Esophagus squamous epithelium (tissue), 5 donors: ENCODE results near the gene MSL1. TPM values are rescaled to one million over a fixed set of nuclear protein-coding genes. Genes with fewer than 3 reads are reported as not detected.

Source experiments
- DNase-seq: peaks from one replicate; lab custom pipeline; 2025; lab: John Stamatoyannopoulos, UW
- H3K27ac ChIP-seq, 4 donors: fragments of 200-600 bp; sonication (generic); one replicate each; pipeline ENCODE4 v1.5.1; 2016 to 2019; ENCODE audit warnings: mild to moderate bottlenecking in 1 of 4
- H3K27me3 ChIP-seq, 4 donors: fragments of 200-600 bp; sonication (generic); 1 replicate in 3 of 4; 2 replicates in 1 of 4; pipeline versions ENCODE4 v1.5.1 to v1.6.0; 2017 to 2021; ENCODE audit warnings: antibody characterized with exemption in 1 of 4
- H3K36me3 ChIP-seq, 3 donors: fragments of 200-600 bp; sonication (generic); one replicate each; pipeline ENCODE4 v1.5.1; 2016 to 2019
- H3K4me1 ChIP-seq, 3 donors: fragments of 200-600 bp; sonication (generic); one replicate each; pipeline ENCODE4 v1.5.1; 2017 to 2019
- H3K4me3 ChIP-seq, 4 donors: fragments of 200-600 bp; sonication (generic); 1 replicate in 3 of 4; 2 replicates in 1 of 4; pipeline ENCODE4 v1.5.1; 2016 to 2019; ENCODE audit warnings: mild to moderate bottlenecking in 2 of 4, moderate library complexity in 1 of 4
- H3K9me3 ChIP-seq, 3 donors: fragments of 200-600 bp; sonication (generic); one replicate each; pipeline ENCODE4 v1.5.1; 2016 to 2019
- CTCF ChIP-seq, 6 experiments: fragments of 450-650 bp in 4 of 6; fragments of 200-600 bp in 2 of 6; sonication (generic) in 2 of 6; IDR thresholded peaks; one replicate each; pipeline ENCODE4 v1.5.1; 2016 to 2019; ENCODE audit warnings: antibody characterized with exemption in 6 of 6, mild to moderate bottlenecking in 4 of 6, moderate library complexity in 4 of 6
- POLR2A ChIP-seq, 4 donors: fragments of 450-650 bp; IDR thresholded peaks; one replicate each; pipeline ENCODE4 v1.6.1; 2017; ENCODE audit warnings: antibody characterized with exemption in 4 of 4, mild to moderate bottlenecking in 4 of 4, moderate library complexity in 3 of 4
- WGBS, 2 donors: methylation state at CpG; one replicate each; pipeline ENCODE4 v1.1.5; 2018; 5-methylcytosine and 5-hydroxymethylcytosine counted together
- intact Hi-C: fragments of 100-400 bp; cut with DNase I; formaldehyde crosslinking; loops from one replicate; pipeline ENCODE4 v1.15.0; 2022
- total RNA-seq, 4 donors: library from RNA; depleted of rRNA; stranded (reverse); fragments of >200 nt; gene quantifications; one replicate each; pipeline ENCODE4 v1.1.0, GENCODE V29; 2016
- donor health status: DM: yes; HTN: yes; CAD: no.

The MSL1 gene
- total RNA-seq, 4 donors from 2014 or later, result 41.5 to 59.9 (median 51.5) TPM

GRCh38 chr17:40123811-40124114 lies 2.0 kb downstream of the MSL1 start:
- no peak for TF ChIP-seq CTCF (IDR thresholded peaks at IDR 0.05)
- TF ChIP-seq POLR2A (IDR thresholded peaks at IDR 0.05), result no peak
- DNase-seq, result no peak
- H3K9me3 ChIP-seq, result no peaks in the 10 kb centered on the region
- peaks cover 3 to 35% (median 4%) of the 10 kb centered on the region in 3 donors for H3K36me3 ChIP-seq
- peak overlapping the region; percentile 76 to 96 (median 86) for H3K4me3 ChIP-seq
- no peaks in the 10 kb centered on the region for H3K27me3 ChIP-seq
- peak overlapping the region; percentile 94 to 100 (median 98) for H3K27ac ChIP-seq
- 0% methylated on average over 2 of the region's 2 CpGs for WGBS, 2 donors
- intact Hi-C loops, result no loop called here
- H3K4me1 ChIP-seq, result peaks cover 7 to 49% (median 19%) of the 10 kb centered on the region in 3 donors

GRCh38 chr17:40124279-40125141 lies 2.7 kb downstream of the MSL1 start:
- peaks cover 7 to 48% (median 19%) of the 10 kb centered on the region in 3 donors for H3K4me1 ChIP-seq
- H3K4me3 ChIP-seq, result peak overlapping the region; percentile 76 to 96 (median 86)
- no peaks in the 10 kb centered on the region for H3K27me3 ChIP-seq
- H3K27ac ChIP-seq, result peak overlapping the region; percentile 94 to 100 (median 98)
- H3K36me3 ChIP-seq, result peaks cover 3 to 42% (median 11%) of the 10 kb centered on the region in 3 donors
- H3K9me3 ChIP-seq, result no peaks in the 10 kb centered on the region
- 4 to 6% methylated on average over 9 of the region's 9 CpGs for WGBS, 2 donors
- DNase-seq, result no peak
- TF ChIP-seq POLR2A (IDR thresholded peaks at IDR 0.05) (no peak), CTCF (IDR thresholded peaks at IDR 0.05) (no peak)
- intact Hi-C loops, result no loop called here

GRCh38 chr17:40129498-40129897 lies 7.7 kb downstream of the MSL1 start:
- Histone ChIP-seq H3K4me3 (no peak overlapping the region), H3K36me3 (peaks cover 16 to 92% (median 30%) of the 10 kb centered on the region in 3 donors), H3K9me3 (no peaks in the 10 kb centered on the region), H3K27me3 (no peaks in the 10 kb centered on the region), H3K27ac (no peak overlapping the region), H3K4me1 (peaks cover 0 to 19% (median 6%) of the 10 kb centered on the region in 3 donors)
- WGBS, 2 donors, result 92 to 100% methylated on average over 1 to 3 of the region's 5 CpGs
- intact Hi-C loops, result no loop called here
- no peak for DNase-seq
- TF ChIP-seq POLR2A (IDR thresholded peaks at IDR 0.05), result no peak
- no peak for TF ChIP-seq CTCF (IDR thresholded peaks at IDR 0.05)

DNA sequence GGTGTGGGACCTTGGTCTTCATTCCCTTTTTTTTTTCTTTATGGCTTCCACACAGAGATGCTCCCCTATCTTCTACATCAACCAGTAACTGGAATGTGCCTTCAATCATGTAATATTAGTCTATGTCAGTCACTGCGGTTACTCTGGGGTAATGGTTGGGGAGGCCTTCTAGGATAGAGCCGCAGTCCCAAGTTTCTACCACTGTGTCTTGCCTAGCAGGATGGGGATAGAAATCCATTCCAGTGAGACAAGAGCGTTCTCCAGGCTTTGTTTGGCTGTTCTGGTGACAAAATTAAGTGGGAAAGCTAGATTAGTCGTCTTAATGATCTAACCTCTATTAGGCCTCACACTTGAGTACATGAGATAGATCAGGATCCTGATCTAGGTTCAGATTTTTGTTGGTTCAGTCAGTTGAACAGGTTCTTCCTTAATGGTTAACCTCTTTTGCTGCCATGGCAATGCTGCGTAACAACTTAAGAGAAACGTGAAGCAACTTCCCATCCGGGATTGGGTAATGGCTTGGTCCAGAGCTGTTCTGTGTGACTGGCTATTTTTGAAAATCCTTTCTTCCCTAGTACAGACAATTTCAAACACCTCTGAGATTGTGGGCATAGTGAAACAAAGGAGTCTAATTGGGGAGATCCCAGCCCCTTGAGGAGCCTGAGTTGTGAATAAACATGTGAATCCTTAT lies 8.7 kb downstream of the MSL1 start:
- H3K36me3 ChIP-seq, result peaks cover 19 to 100% (median 30%) of the 10 kb centered on the region in 3 donors
- intact Hi-C loops, result no loop called here
- TF ChIP-seq POLR2A (IDR thresholded peaks at IDR 0.05), result no peak
- no peak for TF ChIP-seq CTCF (IDR thresholded peaks at IDR 0.05)
- H3K27ac ChIP-seq, result peak overlapping the region in 3 of 4 donors; percentile 13 to 51 (median 40)
- WGBS, 2 donors, result 75 to 84% methylated on average over 5 to 7 of the region's 7 CpGs
- H3K9me3 ChIP-seq, result no peaks in the 10 kb centered on the region
- no peaks in the 10 kb centered on the region for H3K27me3 ChIP-seq
- DNase-seq, result no peak
- H3K4me3 ChIP-seq, result no peak overlapping the region
- peaks cover 0 to 9% (median 0%) of the 10 kb centered on the region in 3 donors for H3K4me1 ChIP-seq

- TF ChIP-seq POLR2A (IDR thresholded peaks at IDR 0.05) (no peak), CTCF (IDR thresholded peaks at IDR 0.05) (no peak)
- no peak overlapping the region for H3K27ac ChIP-seq
- peaks cover 16 to 88% (median 30%) of the 10 kb centered on the region in 3 donors for H3K36me3 ChIP-seq
- H3K4me1 ChIP-seq, result peaks cover 4 to 10% (median 5%) of the 10 kb centered on the region in 3 donors
- H3K27me3 ChIP-seq, result no peaks in the 10 kb centered on the region
- no peaks in the 10 kb centered on the region for H3K9me3 ChIP-seq
- intact Hi-C loops, result no loop called here
- 70 to 79% methylated on average over 7 of the region's 7 CpGs for WGBS, 2 donors
- no peak for DNase-seq
- H3K4me3 ChIP-seq, result no peak overlapping the region
These were observed 12.4 kb downstream of the MSL1 start for GRCh38 chr17:40134184-40134583.
